ENCODE data around the gene KCNE2. TPM values are rescaled to one million over a fixed set of nuclear protein-coding genes. Genes with fewer than 3 reads are reported as not detected.

The KCNE2 gene
- total and polyA plus RNA-seq, 4 donors: 0.31 to 0.65 TPM; not detected in 2

DNA sequence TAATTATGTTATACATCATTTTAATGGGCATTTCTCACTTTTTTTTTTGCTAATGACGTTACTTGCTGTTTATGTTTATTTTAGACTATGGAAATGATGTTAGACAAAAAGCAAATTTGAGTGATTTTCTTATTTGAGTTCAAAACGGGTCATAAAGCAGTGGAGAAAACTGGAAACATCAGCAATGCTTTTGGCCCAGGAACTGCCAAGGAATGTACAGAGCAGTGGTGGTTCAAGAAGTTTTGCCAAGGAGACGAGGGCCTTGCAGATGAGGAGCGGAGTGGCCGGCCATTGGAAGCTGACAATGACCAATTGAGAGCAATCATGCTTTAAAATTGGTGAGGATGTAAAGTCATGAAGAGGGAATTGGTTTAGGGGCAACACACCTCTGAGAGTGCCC lies 32.1 kb upstream of the KCNE2 start:
- H3K4me3 ChIP-seq: no peak overlapping the region
- no peaks in the 10 kb centered on the region for H3K9me3 ChIP-seq (ENCODE audit: control insufficient read depth in 4 of 4, insufficient read depth in 3 of 4, low read length in 3 of 4)
- ATAC-seq (ENCODE audit: insufficient read depth, low FRiP score) (no peak), DNase-seq (peak; percentile 48 to 80 (median 77))
- peaks cover 0 to 3% (median 0%) of the 10 kb centered on the region in 4 donors for H3K36me3 ChIP-seq (ENCODE audit: control insufficient read depth in 4 of 4, insufficient read depth in 4 of 4, low read length in 4 of 4)
- 74 to 87% methylated on average over 5 of the region's 5 CpGs for WGBS, 2 donors
- peaks cover 0 to 18% (median 2%) of the 10 kb centered on the region in 5 donors for H3K4me1 ChIP-seq (ENCODE audit: control insufficient read depth in 5 of 5, insufficient read depth in 5 of 5, low read length in 5 of 5)
- TF ChIP-seq, protein P1, sequence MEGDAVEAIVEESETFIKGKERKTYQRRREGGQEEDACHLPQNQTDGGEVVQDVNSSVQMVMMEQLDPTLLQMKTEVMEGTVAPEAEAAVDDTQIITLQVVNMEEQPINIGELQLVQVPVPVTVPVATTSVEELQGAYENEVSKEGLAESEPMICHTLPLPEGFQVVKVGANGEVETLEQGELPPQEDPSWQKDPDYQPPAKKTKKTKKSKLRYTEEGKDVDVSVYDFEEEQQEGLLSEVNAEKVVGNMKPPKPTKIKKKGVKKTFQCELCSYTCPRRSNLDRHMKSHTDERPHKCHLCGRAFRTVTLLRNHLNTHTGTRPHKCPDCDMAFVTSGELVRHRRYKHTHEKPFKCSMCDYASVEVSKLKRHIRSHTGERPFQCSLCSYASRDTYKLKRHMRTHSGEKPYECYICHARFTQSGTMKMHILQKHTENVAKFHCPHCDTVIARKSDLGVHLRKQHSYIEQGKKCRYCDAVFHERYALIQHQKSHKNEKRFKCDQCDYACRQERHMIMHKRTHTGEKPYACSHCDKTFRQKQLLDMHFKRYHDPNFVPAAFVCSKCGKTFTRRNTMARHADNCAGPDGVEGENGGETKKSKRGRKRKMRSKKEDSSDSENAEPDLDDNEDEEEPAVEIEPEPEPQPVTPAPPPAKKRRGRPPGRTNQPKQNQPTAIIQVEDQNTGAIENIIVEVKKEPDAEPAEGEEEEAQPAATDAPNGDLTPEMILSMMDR (IDR thresholded peaks at IDR 0.05; ENCODE audit: control extremely low read depth, extremely low read depth): no peak
- H3K27me3 ChIP-seq (ENCODE audit: control insufficient read depth in 3 of 3, insufficient read depth in 3 of 3, low read length in 2 of 3): no peaks in the 10 kb centered on the region
- no peak overlapping the region for H3K9ac ChIP-seq (ENCODE audit: insufficient read depth in 1 of 2, low read length in 2 of 2)
- H3K27ac ChIP-seq (ENCODE audit: low read depth in 1 of 2, low read length in 1 of 2): no peak overlapping the region

DNA sequence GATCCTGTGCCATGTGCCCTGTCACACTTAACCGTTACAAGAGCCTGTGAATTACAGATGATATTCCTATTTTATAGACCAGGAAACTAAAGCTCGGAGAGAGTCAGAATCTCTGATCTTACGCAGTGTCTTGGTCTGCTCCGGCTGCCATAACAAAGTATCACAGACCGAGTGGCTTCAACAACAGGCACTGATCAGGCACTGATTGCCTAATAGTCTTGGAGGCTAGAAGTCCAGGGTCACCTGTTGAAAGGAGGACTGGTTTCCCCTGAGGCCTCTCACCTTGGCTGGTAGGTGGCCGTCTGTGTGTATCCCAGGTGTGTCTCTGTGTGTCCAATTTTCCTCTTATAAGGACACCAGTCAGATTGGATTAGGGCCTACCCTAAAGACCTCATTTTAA lies 31.5 kb upstream of the KCNE2 start:
- TF ChIP-seq, protein P1 (IDR thresholded peaks at IDR 0.05; ENCODE audit: control extremely low read depth, extremely low read depth): no peak
- Histone ChIP-seq H3K9me3 (ENCODE audit: control insufficient read depth in 4 of 4, insufficient read depth in 3 of 4, low read length in 3 of 4) (no peaks in the 10 kb centered on the region), H3K27ac (ENCODE audit: low read depth in 1 of 2, low read length in 1 of 2) (no peak overlapping the region), H3K9ac (ENCODE audit: insufficient read depth in 1 of 2, low read length in 2 of 2) (no peak overlapping the region), H3K36me3 (ENCODE audit: control insufficient read depth in 4 of 4, insufficient read depth in 4 of 4, low read length in 4 of 4) (peaks cover 0 to 1% (median 0%) of the 10 kb centered on the region in 4 donors), H3K4me1 (ENCODE audit: control insufficient read depth in 5 of 5, insufficient read depth in 5 of 5, low read length in 5 of 5) (peaks cover 0 to 24% (median 6%) of the 10 kb centered on the region in 5 donors), H3K27me3 (ENCODE audit: control insufficient read depth in 3 of 3, insufficient read depth in 3 of 3, low read length in 2 of 3) (no peaks in the 10 kb centered on the region), H3K4me3 (no peak overlapping the region)
- no peak for ATAC-seq (ENCODE audit: insufficient read depth, low FRiP score)
- WGBS, 2 donors: 97 to 98% methylated on average over 6 of the region's 6 CpGs
- DNase-seq: no peak

DNA sequence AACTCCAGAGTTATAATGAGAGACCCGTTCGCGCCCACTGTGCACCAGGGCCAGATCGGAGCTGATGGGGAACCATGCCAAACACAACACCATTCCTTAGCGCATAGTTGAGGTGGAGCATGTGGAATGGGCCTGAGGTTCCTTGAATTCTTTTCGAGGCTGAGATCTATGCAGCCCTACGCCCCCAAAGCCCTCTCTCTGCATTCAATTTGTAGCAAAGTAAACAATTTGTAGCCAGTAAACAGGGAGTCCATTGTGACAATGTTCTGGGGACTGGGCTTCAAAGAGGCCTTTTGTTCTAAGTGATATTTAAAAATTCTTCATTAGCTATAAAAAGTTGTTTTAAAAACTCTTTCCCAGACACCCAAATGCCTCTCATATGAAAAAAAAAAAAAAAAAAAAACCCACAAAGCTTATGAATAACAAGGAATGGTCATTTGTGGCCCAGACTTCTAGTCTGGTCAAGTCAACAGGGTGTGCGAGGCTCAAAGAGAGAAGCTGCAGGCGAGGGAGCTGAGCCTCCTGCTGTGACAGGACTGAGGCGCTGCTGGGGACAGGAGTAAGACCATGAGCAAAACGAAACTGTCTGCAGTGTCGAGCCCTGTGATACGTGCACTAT lies 30.6 kb upstream of the KCNE2 start:
- no peak for DNase-seq

More for the DNA sequence above, 30.6 kb upstream of the KCNE2 start:
- WGBS, 2 donors: 91 to 96% methylated on average over 13 of the region's 13 CpGs
- no peaks in the 10 kb centered on the region for H3K27me3 ChIP-seq (ENCODE audit: control insufficient read depth in 3 of 3, insufficient read depth in 3 of 3, low read length in 2 of 3)
- H3K27ac ChIP-seq (ENCODE audit: low read depth in 1 of 2, low read length in 1 of 2): no peak overlapping the region
- peaks cover 0 to 24% (median 6%) of the 10 kb centered on the region in 5 donors for H3K4me1 ChIP-seq (ENCODE audit: control insufficient read depth in 5 of 5, insufficient read depth in 5 of 5, low read length in 5 of 5)
- no peaks in the 10 kb centered on the region for H3K36me3 ChIP-seq (ENCODE audit: control insufficient read depth in 4 of 4, insufficient read depth in 4 of 4, low read length in 4 of 4)
- no peaks in the 10 kb centered on the region for H3K9me3 ChIP-seq (ENCODE audit: control insufficient read depth in 4 of 4, insufficient read depth in 3 of 4, low read length in 3 of 4)
- no peak overlapping the region for H3K9ac ChIP-seq (ENCODE audit: insufficient read depth in 1 of 2, low read length in 2 of 2)
- no peak for ATAC-seq (ENCODE audit: insufficient read depth, low FRiP score)
- no peak overlapping the region for H3K4me3 ChIP-seq
- TF ChIP-seq, protein P1 (IDR thresholded peaks at IDR 0.05; ENCODE audit: control extremely low read depth, extremely low read depth): no peak

Data from lung (tissue), 12 donors.